Loucy (cell line): Measurements from ENCODE around the gene SLC26A8.
"Not testable (repeated sequence)": the region's sequence is repeated elsewhere in the genome, so short reads cannot be mapped to it uniquely, and the experiment has no call there.

ENCODE experiments used
- EZH2phosphoT487 ChIP-seq: fragments of 200-600 bp; IDR thresholded peaks from 2 replicates; pipeline ENCODE4 v1.6.1; 2018; ENCODE audit warnings: antibody characterized with exemption, mild to moderate bottlenecking, moderate library complexity, borderline replicate concordance
- TF ChIP-seq, protein P1 (sequence below): fragments of 200-600 bp; sonication (generic); conservative IDR thresholded peaks from 2 replicates; pipeline ENCODE4 v1.5.1; 2014; ENCODE audit warnings: mild to moderate bottlenecking, antibody characterized with exemption, low read length

GRCh38 chr6:35939259-35939658, 85.2 kb downstream of the SLC26A8 start:
- TF ChIP-seq, protein P1, sequence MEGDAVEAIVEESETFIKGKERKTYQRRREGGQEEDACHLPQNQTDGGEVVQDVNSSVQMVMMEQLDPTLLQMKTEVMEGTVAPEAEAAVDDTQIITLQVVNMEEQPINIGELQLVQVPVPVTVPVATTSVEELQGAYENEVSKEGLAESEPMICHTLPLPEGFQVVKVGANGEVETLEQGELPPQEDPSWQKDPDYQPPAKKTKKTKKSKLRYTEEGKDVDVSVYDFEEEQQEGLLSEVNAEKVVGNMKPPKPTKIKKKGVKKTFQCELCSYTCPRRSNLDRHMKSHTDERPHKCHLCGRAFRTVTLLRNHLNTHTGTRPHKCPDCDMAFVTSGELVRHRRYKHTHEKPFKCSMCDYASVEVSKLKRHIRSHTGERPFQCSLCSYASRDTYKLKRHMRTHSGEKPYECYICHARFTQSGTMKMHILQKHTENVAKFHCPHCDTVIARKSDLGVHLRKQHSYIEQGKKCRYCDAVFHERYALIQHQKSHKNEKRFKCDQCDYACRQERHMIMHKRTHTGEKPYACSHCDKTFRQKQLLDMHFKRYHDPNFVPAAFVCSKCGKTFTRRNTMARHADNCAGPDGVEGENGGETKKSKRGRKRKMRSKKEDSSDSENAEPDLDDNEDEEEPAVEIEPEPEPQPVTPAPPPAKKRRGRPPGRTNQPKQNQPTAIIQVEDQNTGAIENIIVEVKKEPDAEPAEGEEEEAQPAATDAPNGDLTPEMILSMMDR = not testable (repeated sequence)
- TF ChIP-seq EZH2phosphoT487 = not testable (repeated sequence)
